GM12874 (cell line): ENCODE data around the gene SLC25A40.

ENCODE experiments used
- CTCF ChIP-seq: IDR thresholded peaks from 2 replicates; pipeline ENCODE4 v1.5.1; 2011; ENCODE audit warnings: low read depth, mild to moderate bottlenecking, control low read depth, low read length, moderate library complexity; ENCODE audit not compliant: insufficient read depth

SLC25A40 gene

GRCh38 chr7:87850836-87851593 is 25.1 kb downstream of the SLC25A40 start:
- TF ChIP-seq CTCF, result no peak

- TF ChIP-seq CTCF, result no peak
These were observed 38.6 kb downstream of the SLC25A40 start for GRCh38 chr7:87837597-87837996.

- no peak for TF ChIP-seq CTCF
These were observed 43.0 kb downstream of the SLC25A40 start for GRCh38 chr7:87833130-87833529.

- TF ChIP-seq CTCF, result no peak
These were observed 45.1 kb downstream of the SLC25A40 start for GRCh38 chr7:87831097-87831496.

- no peak for TF ChIP-seq CTCF
These were observed 57.8 kb downstream of the SLC25A40 start for GRCh38 chr7:87818336-87818735.

GRCh38 chr7:87816389-87816788 is 59.8 kb downstream of the SLC25A40 start:
- no peak for TF ChIP-seq CTCF

- no peak for TF ChIP-seq CTCF
These were observed 65.4 kb downstream of the SLC25A40 start for GRCh38 chr7:87810726-87811125.
